HCT116 (cell line): ENCODE data around the gene DMXL2. TPM values are rescaled to one million over a fixed set of nuclear protein-coding genes. Genes with fewer than 3 reads are reported as not detected.
A peak's percentile ranks its signal among the peaks of the same experiment; 100 is the strongest.

Experiments
- ATAC-seq: fragments of 200-7000 bp; cut with Tn5 transposase; 2 replicates; pipeline ENCODE4 v1.9.1; 2020; ENCODE audit warnings: mild to moderate bottlenecking, moderate library complexity
- BruUV-seq: library from RNA; stranded (reverse); fragments of 400-500 nt; replicated peaks from 2 replicates; lab custom pipeline; 2021; lab: Mats Ljungman, UMichigan
- CTCF ChIA-PET: fragments of 300-600 bp; sonication (Branson Sonifier 250); formaldehyde crosslinking; loops from one replicate; lab custom pipeline; 2021; ENCODE audit warnings: antibody characterized with exemption; lab: Charles Lee
- POLR2A ChIA-PET: fragments of 300-600, 350-600 bp; sonication (Branson Sonifier 250); formaldehyde crosslinking; loops from one replicate; lab custom pipeline; 2021; ENCODE audit warnings: antibody characterized with exemption; lab: Charles Lee
- RAD21 ChIA-PET, 2 experiments: fragments of 300-600 bp; sonication (Branson Sonifier 250); formaldehyde crosslinking; loops; one replicate each; lab custom pipeline; 2023; ENCODE audit warnings: low total read pairs in 2 of 2; ENCODE audit not compliant: uncharacterized antibody in 2 of 2, unreplicated experiment in 2 of 2, low non-redundant PET in 1 of 2; lab: Charles Lee
- DNase-seq: peaks from one replicate; pipeline ENCODE4 v3.0.0-alpha.2; 2010; ENCODE audit warnings: low read depth, low spot score
- H2AFZ ChIP-seq: fragments of 200-600 bp; shearing (Covaris generic), sonication (generic); 2 replicates; pipeline ENCODE4 v1.6.1; 2017; ENCODE audit warnings: low read depth, mixed run types, mixed read lengths, antibody characterized with exemption, low read length; ENCODE audit not compliant: poor library complexity, severe bottlenecking
- H3K27ac ChIP-seq: 2 replicates; pipeline ENCODE4 v1.5.1; 2012; ENCODE audit warnings: low read depth, low read length
- H3K27me3 ChIP-seq: fragments of 200-600 bp; sonication (generic); 2 replicates; pipeline ENCODE4 v1.6.1; 2016; ENCODE audit warnings: mixed run types, low read length, mixed read lengths; ENCODE audit not compliant: insufficient read depth
- H3K36me3 ChIP-seq, 2 experiments: fragments of 200-500 bp in 1 of 2; fragments of 200-600 bp in 1 of 2; sonication (Bioruptor generic) in 1 of 2; sonication (generic) in 1 of 2; 2 replicates each; pipeline versions ENCODE4 v1.5.1 to v1.6.1; 2014 to 2016; ENCODE audit warnings: low read length in 2 of 2, inconsistent platforms in 1 of 2, mixed read lengths in 1 of 2, mixed run types in 1 of 2; ENCODE audit not compliant: insufficient read depth in 2 of 2, control insufficient read depth in 1 of 2
- H3K4me1 ChIP-seq, 2 experiments: fragments of 200-600 bp in 1 of 2; sonication (generic) in 1 of 2; 2 replicates each; pipeline versions ENCODE4 v1.5.1 to v1.6.1; 2012 to 2017; ENCODE audit warnings: low read length in 2 of 2, inconsistent platforms in 1 of 2, mild to moderate bottlenecking in 1 of 2, mixed read lengths in 1 of 2, mixed run types in 1 of 2, moderate library complexity in 1 of 2; ENCODE audit not compliant: insufficient read depth in 2 of 2, control insufficient read depth in 1 of 2
- H3K4me2 ChIP-seq: fragments of 200-600 bp; sonication (generic); 2 replicates; pipeline ENCODE4 v1.6.1; 2017; ENCODE audit warnings: mixed run types, low read length, mixed read lengths
- H3K4me3 ChIP-seq, 2 experiments: fragments of 200-600 bp in 1 of 2; sonication (generic) in 1 of 2; replicated peaks in 1 of 2; 2 replicates each; pipeline ENCODE4 v1.5.1; 2011 to 2016; ENCODE audit warnings: low read length in 2 of 2, control low read depth in 1 of 2, low read depth in 1 of 2, mild to moderate bottlenecking in 1 of 2, mixed read lengths in 1 of 2, mixed run types in 1 of 2
- H3K79me2 ChIP-seq: fragments of 200-600 bp; sonication (generic); 2 replicates; pipeline ENCODE4 v1.6.1; 2017; ENCODE audit warnings: mild to moderate bottlenecking, mixed run types, low read length, moderate library complexity, mixed read lengths; ENCODE audit not compliant: insufficient read depth
- H3K9ac ChIP-seq: fragments of 200-600 bp; sonication (generic); 2 replicates; pipeline ENCODE4 v1.6.1; 2016; ENCODE audit warnings: low read length, mixed read lengths
- H3K9me2 ChIP-seq: fragments of 200-600 bp; sonication (generic), shearing (Covaris generic); 2 replicates; pipeline ENCODE4 v1.6.1; 2017; ENCODE audit warnings: mixed run types, mild to moderate bottlenecking, moderate library complexity; ENCODE audit not compliant: insufficient read depth
- H3K9me3 ChIP-seq, 2 experiments: fragments of 200-500 bp in 1 of 2; fragments of 200-600 bp in 1 of 2; sonication (Bioruptor generic) in 1 of 2; sonication (generic) in 1 of 2; 2 replicates each; pipeline ENCODE4 v1.6.1; 2014 to 2017; ENCODE audit warnings: low read length in 2 of 2, mixed read lengths in 2 of 2, inconsistent platforms in 1 of 2, low read depth in 1 of 2, mild to moderate bottlenecking in 1 of 2, mixed run types in 1 of 2, moderate library complexity in 1 of 2; ENCODE audit not compliant: control insufficient read depth in 1 of 2, insufficient read depth in 1 of 2
- H4K20me1 ChIP-seq: fragments of 200-600 bp; sonication (generic), shearing (Covaris generic); 2 replicates; pipeline ENCODE4 v1.6.1; 2017; ENCODE audit warnings: mixed run types, mild to moderate bottlenecking, moderate library complexity; ENCODE audit not compliant: insufficient read depth
- CBX3 ChIP-seq: IDR thresholded peaks from 2 replicates; pipeline ENCODE4 v1.6.1; 2012; ENCODE audit warnings: low read depth
- CTCF ChIP-seq, 3 experiments: fragments of 200-600 bp in 1 of 3; sonication (generic) in 1 of 3; IDR thresholded peaks in 2 of 3; conservative IDR thresholded peaks in 1 of 3; 2 replicates each; pipeline ENCODE4 v1.5.1; 2012 to 2017; ENCODE audit warnings: low read depth in 2 of 3, low read length in 2 of 3, antibody characterized with exemption in 1 of 3, borderline replicate concordance in 1 of 3, control low read depth in 1 of 3, mild to moderate bottlenecking in 1 of 3, mixed read lengths in 1 of 3, mixed run types in 1 of 3, moderate library complexity in 1 of 3; ENCODE audit not compliant: insufficient read depth in 1 of 3
- RAD21 ChIP-seq: IDR thresholded peaks from 2 replicates; pipeline ENCODE4 v1.6.1; 2012; ENCODE audit warnings: low read depth, mild to moderate bottlenecking
- intact Hi-C: fragments of 100-400 bp; cut with micrococcal nuclease; formaldehyde crosslinking; loops from 2 replicates; pipeline ENCODE4 v1.10.0; 2022
- total RNA-seq: library from RNA; stranded (reverse); gene quantifications from one replicate; pipeline ENCODE4 v1.2.1, GENCODE V29; 2021; ENCODE audit not compliant: unreplicated experiment
- TF ChIP-seq, protein P1 (sequence below): IDR thresholded peaks from 2 replicates; pipeline ENCODE4 v1.6.1; 2011; ENCODE audit warnings: mild to moderate bottlenecking, low read length, moderate library complexity; ENCODE audit not compliant: insufficient replicate concordance; ENCODE audit errors: extremely low read depth

Gene DMXL2
- total RNA-seq, 1 experiment from 2014 or later = 21.5 TPM

DNA sequence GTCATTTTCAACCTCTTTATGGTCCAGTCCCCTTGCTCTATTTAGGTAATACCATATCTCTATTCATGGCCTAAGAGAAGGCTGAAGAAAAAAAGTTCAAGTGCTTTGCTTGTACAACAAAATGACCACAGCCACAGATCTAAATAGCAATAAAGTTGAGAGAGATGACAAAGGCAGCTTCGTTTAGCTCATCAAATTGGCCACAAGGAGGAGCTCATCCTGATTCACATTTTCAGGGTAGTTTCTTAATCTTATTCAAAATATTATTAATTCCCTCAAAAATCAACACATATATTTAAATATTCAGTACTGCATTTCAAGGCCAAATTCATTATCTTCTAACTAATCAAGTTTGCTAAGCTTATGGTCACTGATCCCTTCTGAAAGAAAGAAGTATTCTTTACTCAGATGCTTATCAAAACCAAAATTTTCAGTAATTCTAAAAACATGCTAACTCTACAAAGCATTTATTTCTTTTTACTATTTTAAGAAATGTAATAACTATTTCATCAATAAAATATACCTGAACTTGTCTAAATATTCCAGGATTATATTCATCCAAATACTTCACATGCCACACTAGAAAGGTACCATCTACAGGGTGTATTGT is 85.5 kb downstream of the DMXL2 start:
- Histone ChIP-seq H3K27me3 (no peaks in the 10 kb centered on the region), H3K9me2 (no peaks in the 10 kb centered on the region), H3K9ac (no peak overlapping the region), H3K27ac (no peak overlapping the region), H3K9me3 (no peaks in the 10 kb centered on the region), H3K79me2 (no peaks in the 10 kb centered on the region), H3K4me2 (no peak overlapping the region), H3K36me3 (no peaks in the 10 kb centered on the region), H2AFZ (no peak overlapping the region), H3K4me3 (no peak overlapping the region), H3K4me1 (no peaks in the 10 kb centered on the region), H4K20me1 (no peaks in the 10 kb centered on the region)
- ChIA-PET RAD21 (no interaction called here), POLR2A (no interaction called here), CTCF (interaction anchor here (0.6 to 1.5 kb wide), 17 partner anchors 8 to 240 kb away, joined by 3 to 18 read pairs (median 4); partner anchors contain the start of gene DMXL2)
- DNase-seq (peak; percentile 10), ATAC-seq (peak; percentile 61; the same call in 1 of the 2 replicates)
- no TSS peak for BruUV-seq
- intact Hi-C loops = loop anchor here (2.0 to 10.0 kb wide), 2 partner anchors 86 to 238 kb away; partner anchors contain the start of gene DMXL2
- TF ChIP-seq CBX3 (no peak), CTCF (IDR thresholded peaks at IDR 0.05 in 2 of 3, conservative IDR thresholded peaks at IDR 0.05 in 1 of 3; ENCODE audit: borderline replicate concordance in 1 of 3, insufficient read depth in 1 of 3, low read depth in 2 of 3, low read length in 2 of 3) (peak; percentile 27 to 75 (median 65); a peak in 5 of 6 replicates), RAD21 (peak; percentile 48)
- TF ChIP-seq, protein P1, sequence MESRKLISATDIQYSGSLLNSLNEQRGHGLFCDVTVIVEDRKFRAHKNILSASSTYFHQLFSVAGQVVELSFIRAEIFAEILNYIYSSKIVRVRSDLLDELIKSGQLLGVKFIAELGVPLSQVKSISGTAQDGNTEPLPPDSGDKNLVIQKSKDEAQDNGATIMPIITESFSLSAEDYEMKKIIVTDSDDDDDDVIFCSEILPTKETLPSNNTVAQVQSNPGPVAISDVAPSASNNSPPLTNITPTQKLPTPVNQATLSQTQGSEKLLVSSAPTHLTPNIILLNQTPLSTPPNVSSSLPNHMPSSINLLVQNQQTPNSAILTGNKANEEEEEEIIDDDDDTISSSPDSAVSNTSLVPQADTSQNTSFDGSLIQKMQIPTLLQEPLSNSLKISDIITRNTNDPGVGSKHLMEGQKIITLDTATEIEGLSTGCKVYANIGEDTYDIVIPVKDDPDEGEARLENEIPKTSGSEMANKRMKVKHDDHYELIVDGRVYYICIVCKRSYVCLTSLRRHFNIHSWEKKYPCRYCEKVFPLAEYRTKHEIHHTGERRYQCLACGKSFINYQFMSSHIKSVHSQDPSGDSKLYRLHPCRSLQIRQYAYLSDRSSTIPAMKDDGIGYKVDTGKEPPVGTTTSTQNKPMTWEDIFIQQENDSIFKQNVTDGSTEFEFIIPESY = no peak
